SK-N-SH treated with all-trans-retinoic acid at 6 μM for 48 hours (cell line): ENCODE measurements around the gene CEACAM21.

Experiments
- ESRRG ChIP-seq: fragments of 250-450 bp; sonication (Bioruptor Pico); IDR thresholded peaks from 2 replicates; pipeline ENCODE4 v1.6.1; 2021; ENCODE audit warnings: mild to moderate bottlenecking
- OSR1 ChIP-seq: fragments of 250-450 bp; sonication (Bioruptor Pico); IDR thresholded peaks from 2 replicates; pipeline ENCODE4 v1.8.0; 2022; ENCODE audit warnings: moderate library complexity, mild to moderate bottlenecking, inconsistent platforms
- PATZ1 ChIP-seq: fragments of 250-450 bp; sonication (Bioruptor Pico); IDR thresholded peaks from 2 replicates; pipeline ENCODE4 v1.8.0; 2020; ENCODE audit warnings: mild to moderate bottlenecking, moderate library complexity, borderline replicate concordance
- RARB ChIP-seq: fragments of 250-450 bp; sonication (Bioruptor Pico); IDR thresholded peaks from 2 replicates; pipeline ENCODE4 v1.8.0; 2021; ENCODE audit warnings: mild to moderate bottlenecking, moderate library complexity
- ZC3H10 ChIP-seq: fragments of 250-450 bp; sonication (Bioruptor Pico); IDR thresholded peaks from 2 replicates; pipeline ENCODE4 v1.5.1; 2021; ENCODE audit warnings: mild to moderate bottlenecking, moderate library complexity
- TF ChIP-seq, protein P1 (sequence below): fragments of 250-450 bp; sonication (Bioruptor Pico); IDR thresholded peaks from 2 replicates; pipeline ENCODE4 v1.5.1; 2020; ENCODE audit warnings: low read depth, mild to moderate bottlenecking, moderate library complexity

GRCh38 chr19:41542622-41543021 lies 33.3 kb upstream of the CEACAM21 start:
- TF ChIP-seq, protein P1, sequence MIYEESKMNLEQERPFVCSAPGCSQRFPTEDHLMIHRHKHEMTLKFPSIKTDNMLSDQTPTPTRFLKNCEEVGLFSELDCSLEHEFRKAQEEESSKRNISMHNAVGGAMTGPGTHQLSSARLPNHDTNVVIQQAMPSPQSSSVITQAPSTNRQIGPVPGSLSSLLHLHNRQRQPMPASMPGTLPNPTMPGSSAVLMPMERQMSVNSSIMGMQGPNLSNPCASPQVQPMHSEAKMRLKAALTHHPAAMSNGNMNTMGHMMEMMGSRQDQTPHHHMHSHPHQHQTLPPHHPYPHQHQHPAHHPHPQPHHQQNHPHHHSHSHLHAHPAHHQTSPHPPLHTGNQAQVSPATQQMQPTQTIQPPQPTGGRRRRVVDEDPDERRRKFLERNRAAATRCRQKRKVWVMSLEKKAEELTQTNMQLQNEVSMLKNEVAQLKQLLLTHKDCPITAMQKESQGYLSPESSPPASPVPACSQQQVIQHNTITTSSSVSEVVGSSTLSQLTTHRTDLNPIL, result no peak
- TF ChIP-seq OSR1 (CRISPR knock-in tag) (no peak), RARB (no peak), PATZ1 (no peak), ESRRG (no peak), ZC3H10 (no peak)
